OCI-LY7 (cell line): ENCODE measurements around the gene ARHGEF10L. TPM values are rescaled to one million over a fixed set of nuclear protein-coding genes. Genes with fewer than 3 reads are reported as not detected.

Experiments
- BruUV-seq: library from RNA; stranded (reverse); fragments of 400-500 nt; replicated peaks from 2 replicates; lab custom pipeline; 2021; lab: Mats Ljungman, UMichigan
- CTCF ChIA-PET: fragments of 300-600 bp; sonication (Branson Sonifier 250); formaldehyde crosslinking; loops from one replicate; lab custom pipeline; 2022; ENCODE audit warnings: antibody characterized with exemption; ENCODE audit not compliant: unreplicated experiment; lab: Charles Lee
- POLR2A ChIA-PET: fragments of 300-600 bp; sonication (Branson Sonifier 250); formaldehyde crosslinking; loops from one replicate; lab custom pipeline; 2022; ENCODE audit warnings: antibody characterized with exemption; lab: Charles Lee
- DNase-seq: peaks from one replicate; pipeline ENCODE4 v3.0.0-alpha.2; 2015; ENCODE audit warnings: low spot score
- H2AFZ ChIP-seq: fragments of 200-600 bp; sonication (generic), shearing (Covaris generic); 2 replicates; pipeline ENCODE4 v1.6.1; 2014; ENCODE audit warnings: mild to moderate bottlenecking, antibody characterized with exemption, low read length, moderate library complexity
- H3K27ac ChIP-seq: fragments of 200-600 bp; sonication (generic); 2 replicates; pipeline ENCODE4 v1.5.1; 2014; ENCODE audit warnings: mixed run types, low read depth, mild to moderate bottlenecking, moderate library complexity, low read length, inconsistent platforms; ENCODE audit not compliant: poor library complexity, severe bottlenecking
- H3K36me3 ChIP-seq: fragments of 200-600 bp; sonication (generic); 2 replicates; pipeline ENCODE4 v1.6.1; 2014; ENCODE audit warnings: mild to moderate bottlenecking, antibody characterized with exemption, low read length, moderate library complexity, mixed read lengths; ENCODE audit not compliant: insufficient read depth
- H3K4me1 ChIP-seq: fragments of 200-600 bp; sonication (generic); 2 replicates; pipeline ENCODE4 v1.5.1; 2014; ENCODE audit warnings: mild to moderate bottlenecking, low read length; ENCODE audit not compliant: insufficient read depth, poor library complexity, severe bottlenecking
- H3K4me2 ChIP-seq: fragments of 200-600 bp; sonication (generic); 2 replicates; pipeline ENCODE4 v1.6.1; 2014; ENCODE audit warnings: mild to moderate bottlenecking, low read length
- H3K4me3 ChIP-seq: fragments of 200-600 bp; sonication (generic); 2 replicates; pipeline ENCODE4 v1.5.1; 2014; ENCODE audit warnings: mild to moderate bottlenecking, low read depth, low read length; ENCODE audit not compliant: poor library complexity, severe bottlenecking
- H3K79me2 ChIP-seq: fragments of 200-600 bp; sonication (generic); 2 replicates; pipeline ENCODE4 v1.6.1; 2016; ENCODE audit warnings: low read depth, mild to moderate bottlenecking, low read length, moderate library complexity, mixed read lengths; ENCODE audit not compliant: insufficient read depth
- H3K9me2 ChIP-seq: fragments of 200-600 bp; sonication (generic); 2 replicates; pipeline ENCODE4 v1.6.1; 2016; ENCODE audit warnings: mild to moderate bottlenecking, low read length, mixed read lengths; ENCODE audit not compliant: insufficient read depth
- H3K9me3 ChIP-seq: fragments of 200-600 bp; sonication (generic); 2 replicates; pipeline ENCODE4 v1.6.1; 2014; ENCODE audit warnings: mild to moderate bottlenecking, mixed run types, low read length, mixed read lengths
- H4K20me1 ChIP-seq: fragments of 200-600 bp; sonication (generic); 2 replicates; pipeline ENCODE4 v1.6.1; 2014; ENCODE audit warnings: mild to moderate bottlenecking, antibody characterized with exemption, low read length, moderate library complexity, mixed read lengths; ENCODE audit not compliant: insufficient read depth
- EZH2phosphoT487 ChIP-seq: fragments of 200-600 bp; sonication (generic); IDR thresholded peaks from 2 replicates; pipeline ENCODE4 v1.6.1; 2018; ENCODE audit warnings: low read depth, borderline replicate concordance, mild to moderate bottlenecking, mixed run types, antibody characterized with exemption, low read length, moderate library complexity, mixed read lengths
- intact Hi-C: fragments of 100-400 bp; cut with micrococcal nuclease; formaldehyde crosslinking; loops from one replicate; pipeline ENCODE4 v1.10.0; 2022; ENCODE audit not compliant: unreplicated experiment
- total RNA-seq, 2 experiments: library from RNA; depleted of rRNA in 1 of 2; stranded (reverse); fragments of >200 nt in 1 of 2; shearing (Covaris generic) in 1 of 2; gene quantifications; 2 replicates each; pipeline ENCODE4 v1.2.3, GENCODE V29; 2014 to 2022
- TF ChIP-seq, protein P1 (sequence below): fragments of 200-600 bp; sonication (generic); conservative IDR thresholded peaks from 2 replicates; pipeline ENCODE4 v1.5.1; 2014; ENCODE audit warnings: mild to moderate bottlenecking, antibody characterized with exemption, low read length, moderate library complexity, mixed read lengths

The ARHGEF10L gene
- total RNA-seq, 2 experiments from 2014 or later, result 2.4 TPM; not detected in 1

DNA sequence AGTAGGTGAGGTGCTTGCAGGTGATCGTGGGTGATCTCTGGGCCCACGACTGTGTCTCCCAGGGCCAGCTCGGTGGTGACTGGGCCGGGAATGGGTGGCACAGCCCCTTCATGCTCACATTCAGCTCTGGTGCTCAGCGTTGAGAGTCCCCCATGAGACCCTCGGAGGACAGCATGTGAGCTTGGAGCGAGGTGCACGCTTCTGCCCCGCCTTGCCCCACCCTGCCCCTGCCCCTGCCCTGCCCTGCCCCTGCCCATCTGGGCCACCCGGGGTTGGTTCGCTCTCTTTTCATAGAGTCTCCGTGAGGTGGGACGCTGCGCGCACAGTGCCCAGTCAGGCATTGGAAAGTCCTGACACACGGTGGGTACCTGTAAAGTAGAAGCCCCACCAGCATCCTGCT is 140.4 kb downstream of the ARHGEF10L start:
- intact Hi-C loops, result no loop called here

DNA sequence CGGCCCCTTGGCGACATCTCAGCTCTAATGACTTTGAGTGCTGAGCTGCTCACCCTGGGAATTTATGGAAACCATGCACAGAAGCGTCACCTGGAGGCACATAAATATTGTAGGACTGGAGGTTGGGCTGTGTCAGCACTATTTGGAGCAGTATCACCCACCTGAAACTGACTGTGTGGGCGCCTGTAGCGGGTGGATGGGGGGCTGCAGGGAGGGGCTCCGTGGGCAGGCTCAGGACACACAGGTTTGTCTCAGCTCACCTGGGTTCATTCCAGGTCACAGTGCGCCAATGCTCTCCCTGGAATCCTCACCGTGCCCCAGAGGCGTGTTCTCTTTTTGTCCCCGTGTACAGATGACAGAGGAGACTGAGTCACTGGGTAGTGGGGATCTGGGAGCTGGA is 140.8 kb downstream of the ARHGEF10L start:
- Histone ChIP-seq H3K9me2 (no peaks in the 10 kb centered on the region), H3K36me3 (no peaks in the 10 kb centered on the region), H3K9me3 (no peaks in the 10 kb centered on the region), H3K79me2 (no peaks in the 10 kb centered on the region), H4K20me1 (no peaks in the 10 kb centered on the region), H3K4me3 (no peak overlapping the region), H3K27ac (no peak overlapping the region), H2AFZ (no peak overlapping the region), H3K4me1 (no peaks in the 10 kb centered on the region), H3K4me2 (no peak overlapping the region)
- BruUV-seq, result no TSS peak
- intact Hi-C loops, result no loop called here
- ChIA-PET POLR2A (no interaction called here), CTCF (no interaction called here)
- DNase-seq, result no peak
- TF ChIP-seq, protein P1, sequence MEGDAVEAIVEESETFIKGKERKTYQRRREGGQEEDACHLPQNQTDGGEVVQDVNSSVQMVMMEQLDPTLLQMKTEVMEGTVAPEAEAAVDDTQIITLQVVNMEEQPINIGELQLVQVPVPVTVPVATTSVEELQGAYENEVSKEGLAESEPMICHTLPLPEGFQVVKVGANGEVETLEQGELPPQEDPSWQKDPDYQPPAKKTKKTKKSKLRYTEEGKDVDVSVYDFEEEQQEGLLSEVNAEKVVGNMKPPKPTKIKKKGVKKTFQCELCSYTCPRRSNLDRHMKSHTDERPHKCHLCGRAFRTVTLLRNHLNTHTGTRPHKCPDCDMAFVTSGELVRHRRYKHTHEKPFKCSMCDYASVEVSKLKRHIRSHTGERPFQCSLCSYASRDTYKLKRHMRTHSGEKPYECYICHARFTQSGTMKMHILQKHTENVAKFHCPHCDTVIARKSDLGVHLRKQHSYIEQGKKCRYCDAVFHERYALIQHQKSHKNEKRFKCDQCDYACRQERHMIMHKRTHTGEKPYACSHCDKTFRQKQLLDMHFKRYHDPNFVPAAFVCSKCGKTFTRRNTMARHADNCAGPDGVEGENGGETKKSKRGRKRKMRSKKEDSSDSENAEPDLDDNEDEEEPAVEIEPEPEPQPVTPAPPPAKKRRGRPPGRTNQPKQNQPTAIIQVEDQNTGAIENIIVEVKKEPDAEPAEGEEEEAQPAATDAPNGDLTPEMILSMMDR, result no peak
- no peak for TF ChIP-seq EZH2phosphoT487

More for the DNA sequence above, 140.4 kb downstream of the ARHGEF10L start:
- H3K79me2 ChIP-seq, result no peaks in the 10 kb centered on the region
- H2AFZ ChIP-seq, result no peak overlapping the region
- no peak for TF ChIP-seq EZH2phosphoT487
- no peak overlapping the region for H3K4me2 ChIP-seq
- H3K4me1 ChIP-seq, result no peaks in the 10 kb centered on the region
- H4K20me1 ChIP-seq, result no peaks in the 10 kb centered on the region
- no peak for DNase-seq
- CTCF ChIA-PET, result no interaction called here
- no peaks in the 10 kb centered on the region for H3K9me3 ChIP-seq
- H3K27ac ChIP-seq, result no peak overlapping the region
- POLR2A ChIA-PET, result no interaction called here
- H3K36me3 ChIP-seq, result no peaks in the 10 kb centered on the region
- BruUV-seq, result no TSS peak
- H3K4me3 ChIP-seq, result no peak overlapping the region
- H3K9me2 ChIP-seq, result no peaks in the 10 kb centered on the region

DNA sequence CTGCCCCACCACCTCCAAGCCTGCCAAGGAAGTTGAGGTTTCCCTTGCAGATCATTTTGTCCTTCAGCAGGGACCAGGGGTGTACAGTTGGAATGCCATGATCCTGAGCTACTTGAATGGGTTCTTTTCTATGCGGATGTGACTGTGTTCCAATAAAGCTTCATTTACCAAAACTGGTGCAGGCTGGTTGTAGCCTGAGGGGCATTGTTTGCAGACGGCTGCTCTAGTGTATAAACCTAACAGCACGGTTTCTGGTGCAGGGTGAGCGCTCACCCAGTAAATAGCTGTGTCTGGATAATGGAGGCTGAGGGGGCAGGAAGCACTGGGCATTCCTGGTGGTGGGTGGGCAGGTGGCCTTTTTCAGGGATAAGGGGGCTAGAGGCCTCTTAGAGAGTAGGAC is 142.9 kb downstream of the ARHGEF10L start:
- POLR2A ChIA-PET, result no interaction called here
- H3K9me2 ChIP-seq, result no peaks in the 10 kb centered on the region
- H2AFZ ChIP-seq, result no peak overlapping the region
- H3K4me2 ChIP-seq, result no peak overlapping the region
- H3K9me3 ChIP-seq, result no peaks in the 10 kb centered on the region
- intact Hi-C loops, result no loop called here
- H3K4me1 ChIP-seq, result no peaks in the 10 kb centered on the region
- CTCF ChIA-PET, result no interaction called here
- no TSS peak for BruUV-seq
- no peaks in the 10 kb centered on the region for H4K20me1 ChIP-seq
- no peak overlapping the region for H3K4me3 ChIP-seq
- no peak for DNase-seq
- no peak overlapping the region for H3K27ac ChIP-seq
- no peaks in the 10 kb centered on the region for H3K36me3 ChIP-seq
- TF ChIP-seq, protein P1, result no peak
- no peak for TF ChIP-seq EZH2phosphoT487
- no peaks in the 10 kb centered on the region for H3K79me2 ChIP-seq
